ENCODE measurements around the gene BUD31. TPM values are rescaled to one million over a fixed set of nuclear protein-coding genes. Genes with fewer than 3 reads are reported as not detected.

Gene BUD31
- total and polyA plus RNA-seq, 9 of the 15 experiments (the other 6 are each of a cell fraction or from before 2014, with no cell fraction given): 105 to 342 (median 247) TPM

DNA sequence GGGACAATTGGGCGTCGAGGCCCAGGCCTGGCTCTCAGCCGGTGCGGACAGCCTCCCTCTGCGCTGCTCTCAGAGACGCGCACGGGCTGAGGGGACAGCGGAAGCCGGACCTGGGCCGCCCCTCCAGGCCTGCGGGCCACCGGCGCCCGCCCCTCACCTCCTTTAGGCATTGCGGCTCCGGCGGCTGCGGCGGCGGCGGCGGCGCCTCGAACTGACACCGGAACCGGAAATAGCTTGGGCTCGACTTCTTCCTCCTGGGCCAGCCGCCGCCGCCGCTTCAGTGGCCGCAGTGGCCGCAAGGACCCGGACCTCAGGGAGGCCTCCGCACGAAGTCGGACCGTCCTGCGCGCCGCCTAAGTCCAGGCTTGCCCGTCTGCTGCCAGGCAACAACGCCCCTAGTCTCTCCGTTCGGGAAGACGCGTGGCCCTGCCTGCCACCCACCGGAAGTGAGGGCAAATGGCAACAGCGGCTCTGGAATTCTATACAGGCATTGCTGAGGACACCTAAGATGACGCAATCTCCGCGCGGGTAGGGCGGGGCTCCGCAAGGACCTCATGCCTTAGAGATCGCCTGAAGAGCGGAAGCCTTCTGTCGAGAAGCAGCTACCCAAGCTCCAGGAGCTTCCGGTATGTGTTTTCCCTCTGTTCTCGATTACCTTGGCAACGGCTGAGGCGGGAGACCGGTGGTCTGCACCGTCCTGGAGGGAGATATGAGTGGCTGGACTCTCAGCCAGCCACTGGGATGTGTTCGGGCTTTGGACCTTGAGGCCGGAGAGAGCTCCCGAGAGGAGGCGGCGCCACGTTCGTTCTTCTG lies at the start of gene BUD31, which contains the start of gene PDAP1 (continued):
- no peak for TF ChIP-seq ZEB2 (IDR thresholded peaks at IDR 0.05)
- TF ChIP-seq, protein P1, sequence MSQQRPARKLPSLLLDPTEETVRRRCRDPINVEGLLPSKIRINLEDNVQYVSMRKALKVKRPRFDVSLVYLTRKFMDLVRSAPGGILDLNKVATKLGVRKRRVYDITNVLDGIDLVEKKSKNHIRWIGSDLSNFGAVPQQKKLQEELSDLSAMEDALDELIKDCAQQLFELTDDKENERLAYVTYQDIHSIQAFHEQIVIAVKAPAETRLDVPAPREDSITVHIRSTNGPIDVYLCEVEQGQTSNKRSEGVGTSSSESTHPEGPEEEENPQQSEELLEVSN (IDR thresholded peaks at IDR 0.05; ENCODE audit: borderline replicate concordance in 1 of 2, extremely low read depth in 1 of 2, insufficient read depth in 1 of 2, insufficient read length in 1 of 2, low read depth in 1 of 2, low read length in 1 of 2, poor library complexity in 1 of 2, severe bottlenecking in 1 of 2): peak; percentile 5 to 10
- peak; percentile 87; the same call in 1 of the 2 replicates for TF ChIP-seq PHF8 (IDR thresholded peaks at IDR 0.05; ENCODE audit: borderline replicate concordance, low read length)
- TF ChIP-seq GABPB1 (CRISPR knock-in tag; IDR thresholded peaks at IDR 0.05): peak; percentile 94
- no peak for TF ChIP-seq SREBF2 (CRISPR knock-in tag; IDR thresholded peaks at IDR 0.05)
- 0 out of 2 replicates have a peak, but pooled peaks have one; percentile 35 for TF ChIP-seq HNRNPL (IDR thresholded peaks at IDR 0.05; ENCODE audit: low read depth, low read length)
- TF ChIP-seq, protein P2, sequence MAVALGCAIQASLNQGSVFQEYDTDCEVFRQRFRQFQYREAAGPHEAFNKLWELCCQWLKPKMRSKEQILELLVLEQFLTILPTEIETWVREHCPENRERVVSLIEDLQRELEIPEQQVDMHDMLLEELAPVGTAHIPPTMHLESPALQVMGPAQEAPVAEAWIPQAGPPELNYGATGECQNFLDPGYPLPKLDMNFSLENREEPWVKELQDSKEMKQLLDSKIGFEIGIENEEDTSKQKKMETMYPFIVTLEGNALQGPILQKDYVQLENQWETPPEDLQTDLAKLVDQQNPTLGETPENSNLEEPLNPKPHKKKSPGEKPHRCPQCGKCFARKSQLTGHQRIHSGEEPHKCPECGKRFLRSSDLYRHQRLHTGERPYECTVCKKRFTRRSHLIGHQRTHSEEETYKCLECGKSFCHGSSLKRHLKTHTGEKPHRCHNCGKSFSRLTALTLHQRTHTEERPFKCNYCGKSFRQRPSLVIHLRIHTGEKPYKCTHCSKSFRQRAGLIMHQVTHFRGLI (CRISPR knock-in tag; IDR thresholded peaks at IDR 0.05): 0 out of 2 replicates have a peak, but pooled peaks have one; percentile 23
- peak; percentile 76 to 88 for TF ChIP-seq TEAD1 (CRISPR knock-in tag; IDR thresholded peaks at IDR 0.05)
- TF ChIP-seq, protein P3, sequence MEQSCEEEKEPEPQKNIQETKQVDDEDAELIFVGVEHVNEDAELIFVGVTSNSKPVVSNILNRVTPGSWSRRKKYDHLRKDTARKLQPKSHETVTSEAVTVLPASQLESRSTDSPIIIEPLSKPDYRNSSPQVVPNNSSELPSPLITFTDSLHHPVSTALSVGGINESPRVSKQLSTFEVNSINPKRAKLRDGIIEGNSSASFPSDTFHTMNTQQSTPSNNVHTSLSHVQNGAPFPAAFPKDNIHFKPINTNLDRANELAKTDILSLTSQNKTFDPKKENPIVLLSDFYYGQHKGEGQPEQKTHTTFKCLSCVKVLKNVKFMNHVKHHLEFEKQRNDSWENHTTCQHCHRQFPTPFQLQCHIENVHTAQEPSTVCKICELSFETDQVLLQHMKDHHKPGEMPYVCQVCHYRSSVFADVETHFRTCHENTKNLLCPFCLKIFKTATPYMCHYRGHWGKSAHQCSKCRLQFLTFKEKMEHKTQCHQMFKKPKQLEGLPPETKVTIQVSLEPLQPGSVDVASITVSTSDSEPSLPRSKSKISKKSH (CRISPR knock-in tag; IDR thresholded peaks at IDR 0.05): no peak
- peak; percentile 98 for TF ChIP-seq JUN (IDR thresholded peaks at IDR 0.05; ENCODE audit: borderline replicate concordance, low read depth, low read length)
- peak; percentile 88; the same call in 1 of the 2 replicates for TF ChIP-seq JUN (CRISPR knock-in tag; IDR thresholded peaks at IDR 0.05; ENCODE audit: borderline replicate concordance)
- TF ChIP-seq, protein P4, sequence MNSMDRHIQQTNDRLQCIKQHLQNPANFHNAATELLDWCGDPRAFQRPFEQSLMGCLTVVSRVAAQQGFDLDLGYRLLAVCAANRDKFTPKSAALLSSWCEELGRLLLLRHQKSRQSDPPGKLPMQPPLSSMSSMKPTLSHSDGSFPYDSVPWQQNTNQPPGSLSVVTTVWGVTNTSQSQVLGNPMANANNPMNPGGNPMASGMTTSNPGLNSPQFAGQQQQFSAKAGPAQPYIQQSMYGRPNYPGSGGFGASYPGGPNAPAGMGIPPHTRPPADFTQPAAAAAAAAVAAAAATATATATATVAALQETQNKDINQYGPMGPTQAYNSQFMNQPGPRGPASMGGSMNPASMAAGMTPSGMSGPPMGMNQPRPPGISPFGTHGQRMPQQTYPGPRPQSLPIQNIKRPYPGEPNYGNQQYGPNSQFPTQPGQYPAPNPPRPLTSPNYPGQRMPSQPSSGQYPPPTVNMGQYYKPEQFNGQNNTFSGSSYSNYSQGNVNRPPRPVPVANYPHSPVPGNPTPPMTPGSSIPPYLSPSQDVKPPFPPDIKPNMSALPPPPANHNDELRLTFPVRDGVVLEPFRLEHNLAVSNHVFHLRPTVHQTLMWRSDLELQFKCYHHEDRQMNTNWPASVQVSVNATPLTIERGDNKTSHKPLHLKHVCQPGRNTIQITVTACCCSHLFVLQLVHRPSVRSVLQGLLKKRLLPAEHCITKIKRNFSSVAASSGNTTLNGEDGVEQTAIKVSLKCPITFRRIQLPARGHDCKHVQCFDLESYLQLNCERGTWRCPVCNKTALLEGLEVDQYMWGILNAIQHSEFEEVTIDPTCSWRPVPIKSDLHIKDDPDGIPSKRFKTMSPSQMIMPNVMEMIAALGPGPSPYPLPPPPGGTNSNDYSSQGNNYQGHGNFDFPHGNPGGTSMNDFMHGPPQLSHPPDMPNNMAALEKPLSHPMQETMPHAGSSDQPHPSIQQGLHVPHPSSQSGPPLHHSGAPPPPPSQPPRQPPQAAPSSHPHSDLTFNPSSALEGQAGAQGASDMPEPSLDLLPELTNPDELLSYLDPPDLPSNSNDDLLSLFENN (IDR thresholded peaks at IDR 0.05; ENCODE audit: low read depth in 2 of 2, low read length in 2 of 2): no peak
- peak in 1 of 2 experiments; percentile 84; a peak in 2 of 4 replicates for TF ChIP-seq KDM4B (IDR thresholded peaks at IDR 0.05; ENCODE audit: borderline replicate concordance in 2 of 2, low read depth in 1 of 2)
- TF ChIP-seq, protein P5, sequence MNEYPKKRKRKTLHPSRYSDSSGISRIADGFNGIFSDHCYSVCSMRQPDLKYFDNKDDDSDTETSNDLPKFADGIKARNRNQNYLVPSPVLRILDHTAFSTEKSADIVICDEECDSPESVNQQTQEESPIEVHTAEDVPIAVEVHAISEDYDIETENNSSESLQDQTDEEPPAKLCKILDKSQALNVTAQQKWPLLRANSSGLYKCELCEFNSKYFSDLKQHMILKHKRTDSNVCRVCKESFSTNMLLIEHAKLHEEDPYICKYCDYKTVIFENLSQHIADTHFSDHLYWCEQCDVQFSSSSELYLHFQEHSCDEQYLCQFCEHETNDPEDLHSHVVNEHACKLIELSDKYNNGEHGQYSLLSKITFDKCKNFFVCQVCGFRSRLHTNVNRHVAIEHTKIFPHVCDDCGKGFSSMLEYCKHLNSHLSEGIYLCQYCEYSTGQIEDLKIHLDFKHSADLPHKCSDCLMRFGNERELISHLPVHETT (CRISPR knock-in tag; conservative IDR thresholded peaks at IDR 0.05 in 1 of 2, IDR thresholded peaks at IDR 0.05 in 1 of 2): peak in 1 of 2 experiments; percentile 96; a peak in 2 of 4 replicates
- TF ChIP-seq ATF7 (IDR thresholded peaks at IDR 0.05): peak; percentile 99
